ENCODE data around the gene ACSS1.

DNA sequence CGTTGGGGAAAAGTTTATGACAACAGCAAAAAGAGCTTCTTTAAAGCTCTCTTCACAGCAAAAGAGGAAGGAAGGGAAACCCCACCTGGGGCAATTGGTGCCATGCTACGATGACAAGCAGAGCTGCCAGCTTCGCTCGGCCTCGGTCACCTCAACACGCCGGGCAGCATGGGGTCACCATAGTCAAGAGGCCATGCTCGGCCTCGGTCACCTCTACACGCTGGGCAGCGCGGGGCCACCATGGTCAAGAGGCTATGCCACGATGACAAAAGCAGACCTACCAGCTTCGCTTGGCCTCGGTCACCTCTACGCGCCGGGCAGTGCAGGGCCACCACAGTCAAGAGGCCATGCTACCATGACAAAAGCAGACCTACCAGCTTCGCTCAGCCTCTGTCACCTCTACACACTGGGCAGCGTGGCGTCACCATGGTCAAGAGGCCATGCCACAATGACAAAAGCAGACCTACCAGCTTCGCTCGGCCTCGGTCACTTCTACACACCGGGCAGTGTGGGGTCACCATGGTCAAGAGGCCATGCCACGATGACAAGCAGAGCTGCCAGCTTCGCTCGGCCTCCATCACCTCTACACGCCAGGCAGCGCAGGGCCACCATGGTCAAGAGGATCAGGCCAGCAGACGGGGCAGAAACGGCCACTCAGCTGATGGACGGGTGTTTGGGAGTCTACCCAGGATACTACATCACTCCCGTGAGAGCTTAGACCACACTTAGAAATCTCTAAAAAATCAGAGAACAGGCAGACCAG lies 77.5 kb downstream of the ACSS1 start:
- TF ChIP-seq POLR2A (IDR thresholded peaks at IDR 0.05; ENCODE audit: extremely low read depth, insufficient read length), result no peak
- no peak for TF ChIP-seq MYC (IDR thresholded peaks at IDR 0.05; ENCODE audit: low read depth, low read length)
- TF ChIP-seq, protein P1, sequence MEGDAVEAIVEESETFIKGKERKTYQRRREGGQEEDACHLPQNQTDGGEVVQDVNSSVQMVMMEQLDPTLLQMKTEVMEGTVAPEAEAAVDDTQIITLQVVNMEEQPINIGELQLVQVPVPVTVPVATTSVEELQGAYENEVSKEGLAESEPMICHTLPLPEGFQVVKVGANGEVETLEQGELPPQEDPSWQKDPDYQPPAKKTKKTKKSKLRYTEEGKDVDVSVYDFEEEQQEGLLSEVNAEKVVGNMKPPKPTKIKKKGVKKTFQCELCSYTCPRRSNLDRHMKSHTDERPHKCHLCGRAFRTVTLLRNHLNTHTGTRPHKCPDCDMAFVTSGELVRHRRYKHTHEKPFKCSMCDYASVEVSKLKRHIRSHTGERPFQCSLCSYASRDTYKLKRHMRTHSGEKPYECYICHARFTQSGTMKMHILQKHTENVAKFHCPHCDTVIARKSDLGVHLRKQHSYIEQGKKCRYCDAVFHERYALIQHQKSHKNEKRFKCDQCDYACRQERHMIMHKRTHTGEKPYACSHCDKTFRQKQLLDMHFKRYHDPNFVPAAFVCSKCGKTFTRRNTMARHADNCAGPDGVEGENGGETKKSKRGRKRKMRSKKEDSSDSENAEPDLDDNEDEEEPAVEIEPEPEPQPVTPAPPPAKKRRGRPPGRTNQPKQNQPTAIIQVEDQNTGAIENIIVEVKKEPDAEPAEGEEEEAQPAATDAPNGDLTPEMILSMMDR (IDR thresholded peaks at IDR 0.05; ENCODE audit: low read depth, low read length), result no peak
